Natural killer cell (primary cell): ENCODE measurements around the gene STK33. TPM values are rescaled to one million over a fixed set of nuclear protein-coding genes. Genes with fewer than 3 reads are reported as not detected.

Source experiments
- ATAC-seq, 3 donors: fragments of 150-1000 bp in 2 of 3; fragments of 200-7000 bp in 1 of 3; cut with Tn5 transposase; 1 replicate in 1 of 3; 2 replicates in 2 of 3; pipeline ENCODE4 v1.10.0; 2021; ENCODE audit warnings: mild to moderate bottlenecking in 2 of 3, moderate library complexity in 2 of 3
- DNase-seq, 2 donors: peaks; one replicate each; pipeline versions ENCODE4 v3.0.0 to v3.0.0-alpha.2; 2013 to 2021; ENCODE audit warnings: mixed read lengths in 1 of 2
- H3K27ac ChIP-seq: one replicate; pipeline ENCODE4 v1.5.1; 2013; ENCODE audit warnings: mild to moderate bottlenecking, low read length
- H3K27me3 ChIP-seq: one replicate; pipeline ENCODE4 v1.6.1; 2013; ENCODE audit warnings: low read length; ENCODE audit not compliant: control insufficient read depth, insufficient read depth
- H3K36me3 ChIP-seq: one replicate; pipeline ENCODE4 v1.6.1; 2013; ENCODE audit warnings: low read length; ENCODE audit not compliant: control insufficient read depth, insufficient read depth
- H3K4me1 ChIP-seq: one replicate; pipeline ENCODE4 v1.6.1; 2013; ENCODE audit warnings: low read length; ENCODE audit not compliant: control insufficient read depth, insufficient read depth
- H3K4me3 ChIP-seq: one replicate; pipeline ENCODE4 v1.5.1; 2013; ENCODE audit warnings: low read length
- H3K9me3 ChIP-seq: one replicate; pipeline ENCODE4 v1.6.1; 2013; ENCODE audit warnings: low read length; ENCODE audit not compliant: control insufficient read depth, insufficient read depth
- H3K27ac Mint-ChIP-seq, 2 donors: one replicate each; pipeline ENCODE4 v1.8.0; 2022; ENCODE audit warnings: mild to moderate bottlenecking in 2 of 2, mixed read lengths in 2 of 2, moderate library complexity in 1 of 2
- H3K27me3 Mint-ChIP-seq, 2 donors: one replicate each; pipeline ENCODE4 v1.8.0; 2022; ENCODE audit warnings: low read depth in 2 of 2, mixed read lengths in 2 of 2
- H3K36me3 Mint-ChIP-seq: one replicate; pipeline ENCODE4 v1.8.0; 2022; ENCODE audit warnings: mixed read lengths
- H3K4me1 Mint-ChIP-seq, 2 donors: one replicate each; pipeline ENCODE4 v1.8.0; 2022; ENCODE audit warnings: mixed read lengths in 2 of 2
- H3K4me3 Mint-ChIP-seq: one replicate; pipeline ENCODE4 v1.8.0; 2022; ENCODE audit warnings: mild to moderate bottlenecking, moderate library complexity, mixed read lengths
- H3K9me3 Mint-ChIP-seq, 2 donors: one replicate each; pipeline ENCODE4 v1.8.0; 2022; ENCODE audit warnings: mixed read lengths in 2 of 2
- WGBS: methylation state at CpG from one replicate; pipeline ENCODE4 v1.1.7; 2013; ENCODE audit warnings: missing lambda C conversion rate; ENCODE audit not compliant: insufficient coverage; 5-methylcytosine and 5-hydroxymethylcytosine counted together
- intact Hi-C: fragments of 100-400 bp; cut with micrococcal nuclease; formaldehyde crosslinking; loops from one replicate; pipeline ENCODE4 v1.14.2; 2022
- total RNA-seq, 4 donors: library from RNA; stranded (reverse); fragments of 120-200 nt in 1 of 4; gene quantifications; one replicate each; pipeline versions ENCODE4 v1.2.3 to v1.2.4, GENCODE V29; 2013 to 2022
- TF ChIP-seq, protein P1 (sequence below): fragments of 200-600 bp; IDR thresholded peaks from one replicate; pipeline ENCODE4 v1.8.0; 2022; ENCODE audit warnings: antibody characterized with exemption

The STK33 gene
- total RNA-seq, 3 donors from 2014 or later (not counting 1 experiment from before 2014, with no cell fraction given): 0.24 TPM; not detected in 2

DNA sequence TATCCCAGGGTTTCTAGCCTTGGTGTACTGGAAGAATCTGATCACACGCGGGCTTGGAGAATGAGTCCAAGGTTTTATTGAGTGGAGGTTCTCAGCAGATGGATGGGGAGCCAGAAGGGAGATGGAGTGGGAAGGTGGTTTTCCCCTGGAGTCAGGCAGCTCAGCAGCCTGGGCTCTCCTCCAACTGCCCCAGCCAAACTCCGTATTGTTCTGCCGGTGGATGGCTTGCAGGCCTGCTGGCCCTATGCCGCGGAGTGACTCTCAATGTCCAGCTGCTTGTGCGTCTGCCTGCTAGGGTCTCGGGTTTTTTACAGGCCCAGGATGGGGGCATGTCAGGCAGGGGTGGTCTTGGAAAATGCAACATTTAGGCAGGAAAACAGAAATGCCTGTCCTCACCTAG lies 168.0 kb downstream of the STK33 start:
- no peak overlapping the region for H3K27ac Mint-ChIP-seq
- WGBS: 98% methylated on average over 8 of the region's 8 CpGs
- H3K4me1 ChIP-seq: no peaks in the 10 kb centered on the region
- H3K27me3 ChIP-seq: no peaks in the 10 kb centered on the region
- peaks cover 6 to 15% of the 10 kb centered on the region in 2 donors for H3K27me3 Mint-ChIP-seq
- no peak overlapping the region for H3K4me3 Mint-ChIP-seq
- H3K9me3 Mint-ChIP-seq: peaks cover 3 to 5% of the 10 kb centered on the region in 2 donors
- no peak overlapping the region for H3K27ac ChIP-seq
- no peak overlapping the region for H3K4me3 ChIP-seq
- H3K36me3 Mint-ChIP-seq: no peaks in the 10 kb centered on the region
- no peaks in the 10 kb centered on the region for H3K36me3 ChIP-seq
- intact Hi-C loops: no loop called here
- DNase-seq: no peak
- no peaks in the 10 kb centered on the region for H3K9me3 ChIP-seq
- ATAC-seq: no peak
- no peaks in the 10 kb centered on the region for H3K4me1 Mint-ChIP-seq
- TF ChIP-seq, protein P1, sequence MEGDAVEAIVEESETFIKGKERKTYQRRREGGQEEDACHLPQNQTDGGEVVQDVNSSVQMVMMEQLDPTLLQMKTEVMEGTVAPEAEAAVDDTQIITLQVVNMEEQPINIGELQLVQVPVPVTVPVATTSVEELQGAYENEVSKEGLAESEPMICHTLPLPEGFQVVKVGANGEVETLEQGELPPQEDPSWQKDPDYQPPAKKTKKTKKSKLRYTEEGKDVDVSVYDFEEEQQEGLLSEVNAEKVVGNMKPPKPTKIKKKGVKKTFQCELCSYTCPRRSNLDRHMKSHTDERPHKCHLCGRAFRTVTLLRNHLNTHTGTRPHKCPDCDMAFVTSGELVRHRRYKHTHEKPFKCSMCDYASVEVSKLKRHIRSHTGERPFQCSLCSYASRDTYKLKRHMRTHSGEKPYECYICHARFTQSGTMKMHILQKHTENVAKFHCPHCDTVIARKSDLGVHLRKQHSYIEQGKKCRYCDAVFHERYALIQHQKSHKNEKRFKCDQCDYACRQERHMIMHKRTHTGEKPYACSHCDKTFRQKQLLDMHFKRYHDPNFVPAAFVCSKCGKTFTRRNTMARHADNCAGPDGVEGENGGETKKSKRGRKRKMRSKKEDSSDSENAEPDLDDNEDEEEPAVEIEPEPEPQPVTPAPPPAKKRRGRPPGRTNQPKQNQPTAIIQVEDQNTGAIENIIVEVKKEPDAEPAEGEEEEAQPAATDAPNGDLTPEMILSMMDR: no peak

DNA sequence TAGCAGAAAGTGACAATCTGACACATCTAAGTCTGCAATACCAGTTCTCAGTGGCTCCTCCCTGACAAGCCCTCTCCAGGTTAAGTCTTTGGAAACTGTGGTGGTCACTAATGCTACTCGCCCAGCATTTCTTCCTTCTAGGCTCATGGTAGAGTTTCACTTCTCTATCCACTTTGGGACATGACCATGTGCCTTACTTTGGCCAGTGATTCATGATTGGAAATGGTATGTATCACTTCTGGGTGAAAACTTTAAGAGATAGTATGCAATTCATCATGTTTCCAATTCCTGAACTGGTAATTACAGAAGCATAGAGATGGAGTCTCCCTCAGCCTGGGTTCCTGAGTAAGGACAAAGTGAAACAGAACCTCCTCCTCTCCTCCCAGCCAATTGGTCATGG lies 178.8 kb downstream of the STK33 start:
- peaks cover 5 to 19% of the 10 kb centered on the region in 2 donors for H3K27me3 Mint-ChIP-seq
- TF ChIP-seq, protein P1: no peak
- ATAC-seq (no peak), DNase-seq (no peak)
- no peak overlapping the region for H3K4me3 ChIP-seq
- H3K27me3 ChIP-seq: no peaks in the 10 kb centered on the region
- H3K9me3 ChIP-seq: no peaks in the 10 kb centered on the region
- intact Hi-C loops: no loop called here
- no peaks in the 10 kb centered on the region for H3K36me3 Mint-ChIP-seq
- H3K9me3 Mint-ChIP-seq: no peaks in the 10 kb centered on the region
- no peak overlapping the region for H3K27ac Mint-ChIP-seq
- no peaks in the 10 kb centered on the region for H3K4me1 ChIP-seq
- no peak overlapping the region for H3K27ac ChIP-seq
- WGBS: 75% methylated on average over 1 of the region's 1 CpG
- no peaks in the 10 kb centered on the region for H3K4me1 Mint-ChIP-seq
- H3K36me3 ChIP-seq: no peaks in the 10 kb centered on the region
- no peak overlapping the region for H3K4me3 Mint-ChIP-seq

DNA sequence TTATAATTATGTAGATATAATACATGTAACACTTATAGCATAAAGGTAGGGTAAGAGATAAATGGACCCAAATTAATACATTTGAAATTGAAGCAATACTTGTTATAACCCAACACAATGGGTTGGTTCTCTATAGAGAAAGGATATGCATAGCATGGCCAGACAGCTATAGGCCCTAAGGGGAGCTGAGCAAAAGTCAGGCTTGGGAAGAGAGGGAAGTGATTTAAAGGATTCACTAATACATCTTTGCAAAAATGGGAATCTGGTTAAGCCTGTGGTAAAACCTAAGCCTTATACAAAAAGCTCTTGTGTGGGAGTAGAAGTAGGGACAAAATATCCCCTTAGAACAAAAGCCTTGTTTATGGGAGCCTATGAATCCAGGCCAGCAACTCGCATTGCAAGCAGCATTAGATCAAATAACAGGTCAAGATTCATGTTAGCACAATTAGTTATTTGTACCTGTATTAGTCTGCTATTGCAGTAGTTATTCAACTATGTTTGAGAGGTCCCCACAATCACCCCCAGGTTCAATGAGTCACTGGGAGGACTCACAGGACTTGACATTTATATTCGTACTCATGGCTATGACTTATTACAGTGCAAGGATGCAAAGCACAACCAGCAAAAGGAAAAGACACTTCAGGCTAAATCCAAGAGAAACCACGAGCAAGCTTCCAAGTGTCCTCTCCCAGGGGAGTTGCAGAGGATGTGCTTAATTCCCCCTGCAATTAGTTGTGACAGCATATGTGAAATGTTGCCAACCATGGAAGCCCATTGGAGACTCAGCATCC lies 185.7 kb downstream of the STK33 start:
- no peaks in the 10 kb centered on the region for H3K4me1 ChIP-seq
- ATAC-seq (no peak), DNase-seq (no peak)
- H3K27ac ChIP-seq: no peak overlapping the region
- no peak overlapping the region for H3K4me3 Mint-ChIP-seq
- no peaks in the 10 kb centered on the region for H3K9me3 Mint-ChIP-seq
- no peaks in the 10 kb centered on the region for H3K9me3 ChIP-seq
- H3K27ac Mint-ChIP-seq: no peak overlapping the region
- intact Hi-C loops: no loop called here
- no peaks in the 10 kb centered on the region for H3K4me1 Mint-ChIP-seq
- H3K4me3 ChIP-seq: no peak overlapping the region
- no peaks in the 10 kb centered on the region for H3K36me3 Mint-ChIP-seq
- peaks cover 0 to 2% of the 10 kb centered on the region in 2 donors for H3K27me3 Mint-ChIP-seq
- H3K27me3 ChIP-seq: no peaks in the 10 kb centered on the region
- WGBS: 88% methylated on average over 3 of the region's 3 CpGs
- no peaks in the 10 kb centered on the region for H3K36me3 ChIP-seq
- TF ChIP-seq, protein P1: no peak

DNA sequence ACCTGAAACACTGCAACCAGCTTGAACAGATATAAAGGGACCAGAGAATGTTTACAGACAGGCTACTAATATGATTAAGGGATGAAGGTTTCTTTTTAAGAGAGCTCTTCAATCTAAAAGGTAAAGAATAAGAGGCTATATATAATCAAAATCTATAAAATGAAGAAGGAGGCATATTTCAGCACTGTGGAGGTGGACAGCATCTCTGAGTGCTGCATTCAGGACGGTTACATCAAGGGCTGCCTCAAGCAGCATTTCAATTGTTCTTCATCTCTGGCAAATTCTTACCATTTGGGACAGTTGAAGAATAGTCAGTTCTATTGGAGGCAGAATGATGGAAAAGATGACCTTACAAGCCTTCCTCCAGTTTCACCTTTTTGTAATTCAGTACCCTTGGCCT lies 190.7 kb downstream of the STK33 start:
- Mint-ChIP-seq H3K4me3 (no peak overlapping the region), H3K4me1 (no peaks in the 10 kb centered on the region), H3K27ac (no peak overlapping the region), H3K27me3 (no peaks in the 10 kb centered on the region), H3K9me3 (no peaks in the 10 kb centered on the region), H3K36me3 (no peaks in the 10 kb centered on the region)
- no peak overlapping the region for H3K27ac ChIP-seq
- no peak overlapping the region for H3K4me3 ChIP-seq
- whole genome bisulfite sequencing: 83% methylated on average over 1 of the region's 1 CpG
- intact Hi-C loops: no loop called here
- TF ChIP-seq, protein P1: no peak
- no peaks in the 10 kb centered on the region for H3K4me1 ChIP-seq
- H3K9me3 ChIP-seq: no peaks in the 10 kb centered on the region
- no peaks in the 10 kb centered on the region for H3K36me3 ChIP-seq
- DNase-seq (no peak), ATAC-seq (no peak)
- no peaks in the 10 kb centered on the region for H3K27me3 ChIP-seq
